HG02970 (cell line): ENCODE measurements around the gene SOX8.
"Not testable (repeated sequence)": the region's sequence is repeated elsewhere in the genome, so short reads cannot be mapped to it uniquely, and the experiment has no call there.

Source experiments
- ATAC-seq: cut with Tn5 transposase; IDR thresholded peaks from one replicate; pipeline ENCODE4 v1.9.1; 2021; ENCODE audit warnings: mild to moderate bottlenecking, moderate library complexity, moderate number of reproducible peaks; ENCODE audit not compliant: unreplicated experiment, low FRiP score

The SOX8 gene

GRCh38 chr16:1020091-1020399 lies 38.5 kb downstream of the SOX8 start:
- ATAC-seq = no peak

- no peak for ATAC-seq
These were observed 39.0 kb downstream of the SOX8 start for GRCh38 chr16:1020591-1020990.

GRCh38 chr16:1021553-1022160 lies 40.1 kb downstream of the SOX8 start:
- no peak for ATAC-seq

DNA sequence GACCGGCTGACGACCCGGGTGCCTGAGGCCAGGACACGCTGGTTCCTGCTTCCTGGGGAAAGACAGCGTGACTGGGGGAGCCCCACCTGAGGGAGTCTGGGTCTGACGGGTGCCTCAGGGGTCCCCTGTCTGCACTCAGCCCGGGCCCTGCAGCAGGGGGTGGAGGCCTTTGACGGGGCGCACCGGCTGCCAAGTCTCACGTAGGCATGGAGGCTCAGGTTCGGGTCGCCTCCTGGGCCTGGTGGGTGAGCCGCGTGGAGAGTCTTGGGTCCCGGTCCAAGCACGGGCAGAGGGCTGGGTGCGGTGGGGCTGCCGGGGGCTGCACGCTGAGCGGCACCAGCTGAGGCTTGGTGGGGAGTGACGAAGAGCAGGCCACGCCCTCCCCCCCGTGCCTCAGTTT lies 40.9 kb downstream of the SOX8 start:
- no peak for ATAC-seq

DNA sequence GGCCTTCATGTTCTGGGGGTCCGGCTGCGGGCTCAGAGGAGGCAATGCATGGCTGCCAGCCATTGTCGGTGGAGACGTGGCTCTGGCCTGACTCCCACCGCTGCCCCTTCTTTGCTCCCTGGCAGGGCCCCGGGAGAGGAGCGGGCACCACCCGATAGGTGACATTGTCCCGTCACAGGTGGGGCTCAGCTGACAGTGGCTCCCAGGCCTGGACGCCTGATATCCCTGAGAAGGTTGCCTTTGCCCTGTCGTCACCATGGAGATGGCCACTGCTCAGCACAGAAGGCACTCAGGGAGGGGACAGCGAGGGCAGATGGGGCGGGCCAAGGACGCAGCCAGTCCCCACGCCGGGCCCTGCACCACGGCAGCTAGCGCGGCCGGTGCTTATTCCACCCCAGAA lies 42.6 kb downstream of the SOX8 start:
- no peak for ATAC-seq

- ATAC-seq = not testable (repeated sequence)
These were observed 43.7 kb downstream of the SOX8 start for GRCh38 chr16:1025183-1025809.

DNA sequence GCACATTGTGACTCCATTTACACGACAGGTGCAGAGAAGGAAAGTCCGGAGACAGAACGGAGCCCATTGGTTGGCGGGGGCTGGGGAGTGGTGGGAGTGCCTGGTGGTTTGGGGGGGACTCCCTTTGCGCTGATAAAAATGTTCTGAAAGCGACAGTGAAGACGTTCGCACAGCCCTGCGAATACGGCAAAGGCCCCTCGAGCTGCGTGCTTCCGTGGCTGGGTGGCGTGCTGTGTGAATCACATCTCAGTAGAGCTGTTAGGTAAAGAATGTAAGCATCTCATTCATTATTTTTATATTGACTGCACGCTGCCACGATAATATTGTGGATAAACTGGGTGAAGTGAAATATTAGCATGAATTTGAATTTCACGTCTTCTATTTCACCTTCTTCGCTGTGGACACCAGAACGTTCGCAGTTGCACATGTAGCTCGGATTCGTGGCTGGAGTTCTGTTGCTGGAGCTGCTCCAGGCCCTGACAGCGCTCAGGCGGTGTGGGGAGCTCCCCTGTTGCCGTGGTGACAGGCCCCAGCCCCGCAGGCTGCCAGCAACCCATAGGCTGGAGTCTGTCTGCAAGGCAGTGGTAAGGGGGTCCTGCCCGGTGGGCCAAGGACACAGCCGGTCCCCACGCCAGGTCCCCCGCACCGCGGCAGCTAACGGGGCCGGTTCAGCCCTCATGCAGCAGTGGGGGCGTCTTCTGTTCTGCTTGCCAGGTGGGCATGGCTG lies 44.6 kb downstream of the SOX8 start:
- ATAC-seq = no peak

- ATAC-seq = no peak
These were observed 45.4 kb downstream of the SOX8 start for GRCh38 chr16:1026784-1027500.

DNA sequence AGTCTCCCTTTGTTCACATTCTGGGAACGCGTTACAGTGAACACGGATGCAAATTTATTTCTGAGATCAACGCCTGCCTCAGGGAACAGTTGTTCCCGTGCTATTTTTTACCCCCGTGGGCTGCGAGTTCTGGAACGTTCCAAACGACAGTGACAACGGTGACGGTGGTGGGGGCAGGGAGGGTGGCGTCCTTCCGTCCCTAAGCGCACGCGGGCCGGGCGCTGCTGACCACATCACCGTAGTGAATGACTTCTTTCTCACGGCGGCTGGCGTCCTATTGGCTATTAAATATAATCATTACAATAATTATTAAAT lies 45.9 kb downstream of the SOX8 start:
- no peak for ATAC-seq

- ATAC-seq = no peak
These were observed 46.5 kb downstream of the SOX8 start for GRCh38 chr16:1028056-1028455.

DNA sequence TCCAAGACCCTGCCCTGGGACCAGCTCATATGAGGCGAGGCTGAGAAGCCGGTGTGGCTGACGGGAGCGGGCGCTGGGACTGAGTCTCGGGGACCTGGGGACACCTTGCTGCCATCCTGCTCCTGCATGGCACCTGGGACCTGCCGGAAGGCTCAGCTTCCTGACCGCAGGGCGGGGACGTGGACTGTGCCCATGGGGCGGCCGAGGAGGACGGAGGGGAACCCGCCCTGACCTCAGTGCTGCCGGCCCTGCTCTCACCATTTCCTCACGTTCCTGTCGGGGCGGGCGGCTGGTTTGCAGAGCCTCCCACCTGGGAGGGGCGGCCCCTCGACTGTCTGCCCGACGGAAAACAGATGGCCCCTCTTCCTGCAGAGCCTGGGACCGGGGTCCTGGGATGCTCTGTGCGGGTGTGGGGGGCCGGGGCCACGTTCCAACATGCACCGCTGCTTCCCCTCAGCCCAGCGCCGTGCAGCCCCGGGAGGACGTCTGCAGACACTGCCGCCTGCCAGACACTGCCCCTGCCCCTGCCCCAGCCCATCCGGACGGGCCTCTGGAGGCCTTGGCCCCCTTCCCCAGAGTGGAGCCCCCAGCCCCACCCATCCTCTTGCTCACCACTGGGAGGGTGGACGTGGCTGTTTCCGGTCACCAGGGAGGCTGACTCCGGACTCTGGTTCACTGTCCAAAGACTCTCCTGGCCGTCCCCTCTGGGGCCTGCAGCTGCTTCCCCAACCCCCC lies 47.1 kb downstream of the SOX8 start:
- no peak for ATAC-seq

GRCh38 chr16:1029259-1029545 lies 47.6 kb downstream of the SOX8 start:
- no peak for ATAC-seq

- ATAC-seq = no peak
These were observed 48.9 kb downstream of the SOX8 start for GRCh38 chr16:1030473-1030901.

- ATAC-seq = no peak
These were observed 50.1 kb downstream of the SOX8 start for GRCh38 chr16:1031666-1032065.

- no peak for ATAC-seq
These were observed 51.0 kb downstream of the SOX8 start for GRCh38 chr16:1032607-1033006.

GRCh38 chr16:1033128-1033679 lies 51.6 kb downstream of the SOX8 start:
- ATAC-seq = no peak

- ATAC-seq = no peak
These were observed 52.9 kb downstream of the SOX8 start for GRCh38 chr16:1034230-1035065.

- ATAC-seq = no peak
These were observed 53.5 kb downstream of the SOX8 start for GRCh38 chr16:1035066-1035415.

- no peak for ATAC-seq
These were observed 54.6 kb downstream of the SOX8 start for GRCh38 chr16:1036166-1036565.
